Urothelium cell line (cell line): ENCODE measurements around the gene MYLK4.
A peak's percentile ranks its signal among the peaks of the same experiment; 100 is the strongest.

Experiments used
- DNase-seq: peaks from one replicate; pipeline ENCODE4 v3.0.0; 2011; ENCODE audit warnings: low spot score, mixed read lengths
- FAIRE-seq: peaks from 2 replicates; lab custom pipeline; 2011; peaks lifted over from hg19 to GRCh38; lab: Jason Lieb, UNC

MYLK4 gene

GRCh38 chr6:2635911-2636310, 114.8 kb downstream of the MYLK4 start:
- FAIRE-seq (no peak), DNase-seq (no peak)

- FAIRE-seq (no peak), DNase-seq (peak; percentile 87)
Observed at GRCh38 chr6:2634139-2634964, 116.4 kb downstream of the MYLK4 start.

GRCh38 chr6:2633736-2634135, 117.0 kb downstream of the MYLK4 start:
- FAIRE-seq (no peak), DNase-seq (no peak)

- no peak for FAIRE-seq
- DNase-seq = no peak
Observed at GRCh38 chr6:2632976-2633584, 117.6 kb downstream of the MYLK4 start.

GRCh38 chr6:2632368-2632767, 118.4 kb downstream of the MYLK4 start:
- DNase-seq (peak; percentile 9), FAIRE-seq (no peak)

GRCh38 chr6:2630891-2631571, 119.7 kb downstream of the MYLK4 start:
- FAIRE-seq = no peak
- DNase-seq = peak; percentile 16

- FAIRE-seq (no peak), DNase-seq (peak; percentile 72)
Observed at GRCh38 chr6:2630359-2630758, 120.4 kb downstream of the MYLK4 start.

- no peak for FAIRE-seq
Observed at GRCh38 chr6:2626401-2626800, 124.3 kb downstream of the MYLK4 start.

GRCh38 chr6:2625581-2625980, 125.1 kb downstream of the MYLK4 start:
- FAIRE-seq (no peak), DNase-seq (no peak)

More at GRCh38 chr6:2626401-2626800, 124.3 kb downstream of the MYLK4 start:
- DNase-seq = no peak

GRCh38 chr6:2624177-2624576, 126.5 kb downstream of the MYLK4 start:
- no peak for FAIRE-seq
- DNase-seq = no peak

GRCh38 chr6:2623295-2623694, 127.4 kb downstream of the MYLK4 start:
- FAIRE-seq = no peak
- DNase-seq = no peak

- no peak for FAIRE-seq
- DNase-seq = no peak
Observed at GRCh38 chr6:2622671-2623070, 128.1 kb downstream of the MYLK4 start.

GRCh38 chr6:2619651-2620050, 131.1 kb downstream of the MYLK4 start:
- no peak for FAIRE-seq
- DNase-seq = no peak

- DNase-seq (no peak), FAIRE-seq (no peak)
Observed at GRCh38 chr6:2617729-2618128, 133.0 kb downstream of the MYLK4 start.

- DNase-seq = no peak
- FAIRE-seq = no peak
Observed at GRCh38 chr6:2616811-2617210, 133.9 kb downstream of the MYLK4 start.

- DNase-seq = no peak
- no peak for FAIRE-seq
Observed at GRCh38 chr6:2615251-2615650, 135.5 kb downstream of the MYLK4 start.

GRCh38 chr6:2614846-2615245, 135.9 kb downstream of the MYLK4 start:
- DNase-seq (no peak), FAIRE-seq (no peak)

- FAIRE-seq (no peak), DNase-seq (no peak)
Observed at GRCh38 chr6:2614155-2614554, 136.6 kb downstream of the MYLK4 start.
